Activated CD4-positive, alpha-beta T cell treated with anti-CD3 and anti-CD28 coated beads, Interleukin-2, amount 10 ng/mL, durations not matched to agents 24 days and 14 days (primary cell): Measurements from ENCODE around the gene NFKBIZ. TPM values are rescaled to one million over a fixed set of nuclear protein-coding genes. Genes with fewer than 3 reads are reported as not detected.

Source experiments
- DNase-seq: peaks from one replicate; pipeline ENCODE4 v3.0.0; 2022
- H3K27ac Mint-ChIP-seq: one replicate; pipeline ENCODE4 v1.8.0; 2022; ENCODE audit warnings: mild to moderate bottlenecking, mixed read lengths
- H3K27me3 Mint-ChIP-seq: one replicate; pipeline ENCODE4 v1.8.0; 2022; ENCODE audit warnings: mixed read lengths
- H3K36me3 Mint-ChIP-seq: one replicate; pipeline ENCODE4 v1.8.0; 2022; ENCODE audit warnings: low read depth, mild to moderate bottlenecking, mixed read lengths
- H3K4me1 Mint-ChIP-seq: one replicate; pipeline ENCODE4 v1.8.0; 2021; ENCODE audit warnings: mixed read lengths
- H3K4me3 Mint-ChIP-seq: one replicate; pipeline ENCODE4 v1.8.0; 2022; ENCODE audit warnings: mild to moderate bottlenecking, moderate library complexity, mixed read lengths
- H3K9me3 Mint-ChIP-seq: one replicate; pipeline ENCODE4 v1.8.0; 2021; ENCODE audit warnings: mixed read lengths
- intact Hi-C: fragments of 100-400 bp; cut with micrococcal nuclease; formaldehyde crosslinking; loops from one replicate; pipeline ENCODE4 v1.15.1; 2023
- total RNA-seq: library from RNA; stranded (reverse); gene quantifications from 2 replicates; pipeline ENCODE4 v1.2.3, GENCODE V29; 2022

Gene NFKBIZ
- total RNA-seq, 1 donor from 2014 or later, result 57.2 TPM

GRCh38 chr3:101849714-101850245 lies 466 bp downstream of the NFKBIZ start:
- Mint-ChIP-seq H3K9me3 (peaks cover 10% of the 10 kb centered on the region), H3K27ac (peak overlapping the region; percentile 100), H3K27me3 (no peaks in the 10 kb centered on the region), H3K4me3 (peak overlapping the region; percentile 97), H3K36me3 (peaks cover 59% of the 10 kb centered on the region), H3K4me1 (peaks cover 53% of the 10 kb centered on the region)
- DNase-seq, result peak; percentile 88
- intact Hi-C loops, result loop anchor here (1.0 to 5.0 kb wide), 13 partner anchors 22 to 313 kb away; partner anchors contain the start of genes CEP97, RPL24 and ZBTB11

GRCh38 chr3:101850246-101851051 lies 1.1 kb downstream of the NFKBIZ start:
- intact Hi-C loops, result loop anchor here (1.0 to 5.0 kb wide), 15 partner anchors 11 to 312 kb away; partner anchors contain the start of genes CEP97, RPL24 and ZBTB11
- peak overlapping the region; percentile 100 for H3K27ac Mint-ChIP-seq
- H3K9me3 Mint-ChIP-seq, result peaks cover 10% of the 10 kb centered on the region
- H3K27me3 Mint-ChIP-seq, result no peaks in the 10 kb centered on the region
- peak overlapping the region; percentile 97 for H3K4me3 Mint-ChIP-seq
- peak; percentile 90 for DNase-seq
- peaks cover 58% of the 10 kb centered on the region for H3K4me1 Mint-ChIP-seq
- peaks cover 65% of the 10 kb centered on the region for H3K36me3 Mint-ChIP-seq

GRCh38 chr3:101851072-101851770 lies 1.9 kb downstream of the NFKBIZ start:
- Mint-ChIP-seq H3K4me3 (peak overlapping the region; percentile 97), H3K27ac (peak overlapping the region; percentile 100), H3K4me1 (peaks cover 61% of the 10 kb centered on the region), H3K36me3 (peaks cover 67% of the 10 kb centered on the region), H3K27me3 (no peaks in the 10 kb centered on the region), H3K9me3 (peaks cover 4% of the 10 kb centered on the region)
- no peak for DNase-seq
- intact Hi-C loops, result loop anchor here (1.0 to 5.0 kb wide), 10 partner anchors 10 to 311 kb away; partner anchors contain the start of genes RPL24 and ZBTB11

- DNase-seq, result peak; percentile 67
- peak overlapping the region; percentile 97 for H3K4me3 Mint-ChIP-seq
- H3K27ac Mint-ChIP-seq, result peak overlapping the region; percentile 100
- intact Hi-C loops, result loop anchor here (1.0 to 5.0 kb wide), 10 partner anchors 9 to 310 kb away; partner anchors contain the start of genes RPL24 and ZBTB11
- peaks cover 72% of the 10 kb centered on the region for H3K36me3 Mint-ChIP-seq
- peaks cover 63% of the 10 kb centered on the region for H3K4me1 Mint-ChIP-seq
- peaks cover 4% of the 10 kb centered on the region for H3K9me3 Mint-ChIP-seq
- H3K27me3 Mint-ChIP-seq, result no peaks in the 10 kb centered on the region
Measured at GRCh38 chr3:101851850-101852714, 2.8 kb downstream of the NFKBIZ start.

GRCh38 chr3:101852983-101853840 lies 3.9 kb downstream of the NFKBIZ start:
- Mint-ChIP-seq H3K36me3 (peaks cover 80% of the 10 kb centered on the region), H3K4me1 (peaks cover 62% of the 10 kb centered on the region), H3K27me3 (no peaks in the 10 kb centered on the region), H3K9me3 (peaks cover 4% of the 10 kb centered on the region), H3K27ac (peak overlapping the region; percentile 35), H3K4me3 (peak overlapping the region; percentile 97)
- DNase-seq, result peak; percentile 54
- intact Hi-C loops, result loop anchor here (5.0 kb wide), 2 partner anchors 69 to 309 kb away; no protein-coding TSS in a partner anchor

GRCh38 chr3:101853982-101854381 lies 4.7 kb downstream of the NFKBIZ start:
- no peak overlapping the region for H3K27ac Mint-ChIP-seq
- DNase-seq, result no peak
- intact Hi-C loops, result loop anchor here (5.0 kb wide), 2 partner anchors 68 to 308 kb away; no protein-coding TSS in a partner anchor
- H3K27me3 Mint-ChIP-seq, result no peaks in the 10 kb centered on the region
- peaks cover 4% of the 10 kb centered on the region for H3K9me3 Mint-ChIP-seq
- H3K36me3 Mint-ChIP-seq, result peaks cover 85% of the 10 kb centered on the region
- H3K4me1 Mint-ChIP-seq, result peaks cover 64% of the 10 kb centered on the region
- peak overlapping the region; percentile 97 for H3K4me3 Mint-ChIP-seq

GRCh38 chr3:101854608-101855304 lies 5.4 kb downstream of the NFKBIZ start:
- intact Hi-C loops, result loop anchor here (5.0 kb wide), 2 partner anchors 68 to 308 kb away; no protein-coding TSS in a partner anchor
- peak overlapping the region; percentile 45 for H3K4me3 Mint-ChIP-seq
- peaks cover 92% of the 10 kb centered on the region for H3K36me3 Mint-ChIP-seq
- DNase-seq, result peak; percentile 59
- no peaks in the 10 kb centered on the region for H3K27me3 Mint-ChIP-seq
- H3K4me1 Mint-ChIP-seq, result peaks cover 67% of the 10 kb centered on the region
- H3K27ac Mint-ChIP-seq, result peak overlapping the region; percentile 54
- peaks cover 4% of the 10 kb centered on the region for H3K9me3 Mint-ChIP-seq

GRCh38 chr3:101857301-101857741 lies 8.0 kb downstream of the NFKBIZ start:
- H3K27ac Mint-ChIP-seq, result peak overlapping the region; percentile 2

GRCh38 chr3:101858464-101859030 lies 9.2 kb downstream of the NFKBIZ start:
- H3K4me3 Mint-ChIP-seq, result peak overlapping the region; percentile 7
- H3K27me3 Mint-ChIP-seq, result no peaks in the 10 kb centered on the region
- intact Hi-C loops, result no loop called here
- peak; percentile 43 for DNase-seq
- peaks cover under 1% of the 10 kb centered on the region for H3K9me3 Mint-ChIP-seq
- peaks cover 46% of the 10 kb centered on the region for H3K4me1 Mint-ChIP-seq
- no peak overlapping the region for H3K27ac Mint-ChIP-seq
- peaks cover 77% of the 10 kb centered on the region for H3K36me3 Mint-ChIP-seq

More at GRCh38 chr3:101857301-101857741, 8.0 kb downstream of the NFKBIZ start:
- intact Hi-C loops, result no loop called here
- Mint-ChIP-seq H3K27me3 (no peaks in the 10 kb centered on the region), H3K4me1 (peaks cover 57% of the 10 kb centered on the region), H3K4me3 (peak overlapping the region; percentile 59), H3K9me3 (peaks cover 4% of the 10 kb centered on the region), H3K36me3 (peaks cover 88% of the 10 kb centered on the region)
- DNase-seq, result no peak

- Mint-ChIP-seq H3K4me3 (no peak overlapping the region), H3K36me3 (peaks cover 64% of the 10 kb centered on the region), H3K4me1 (peaks cover 36% of the 10 kb centered on the region), H3K27ac (no peak overlapping the region), H3K9me3 (no peaks in the 10 kb centered on the region), H3K27me3 (no peaks in the 10 kb centered on the region)
- peak; percentile 40 for DNase-seq
- intact Hi-C loops, result loop anchor here (5.0 kb wide), 1 partner anchor 33 kb away; no protein-coding TSS in a partner anchor
Measured at GRCh38 chr3:101859882-101860448, 10.7 kb downstream of the NFKBIZ start.

GRCh38 chr3:101861212-101861788 lies 12.0 kb downstream of the NFKBIZ start:
- intact Hi-C loops, result loop anchor here (1.0 to 5.0 kb wide), 2 partner anchors 10 to 34 kb away; no protein-coding TSS in a partner anchor
- H3K27me3 Mint-ChIP-seq, result no peaks in the 10 kb centered on the region
- peak; percentile 25 for DNase-seq
- peaks cover 30% of the 10 kb centered on the region for H3K4me1 Mint-ChIP-seq
- H3K36me3 Mint-ChIP-seq, result peaks cover 54% of the 10 kb centered on the region
- H3K4me3 Mint-ChIP-seq, result no peak overlapping the region
- H3K9me3 Mint-ChIP-seq, result no peaks in the 10 kb centered on the region
- H3K27ac Mint-ChIP-seq, result peak overlapping the region; percentile 59
